Lower leg skin (tissue), 3 donors: ENCODE measurements around the gene FPR1.

Source experiments
- CTCF ChIP-seq, 3 donors: fragments of 450-650 bp; IDR thresholded peaks; one replicate each; pipeline ENCODE4 v1.5.1; 2016; ENCODE audit warnings: antibody characterized with exemption in 3 of 3, mild to moderate bottlenecking in 3 of 3, moderate library complexity in 2 of 3
- POLR2A ChIP-seq, 2 donors: fragments of 450-650 bp; IDR thresholded peaks; one replicate each; pipeline ENCODE4 v1.6.1; 2016 to 2017; ENCODE audit warnings: antibody characterized with exemption in 2 of 2, mild to moderate bottlenecking in 1 of 2, moderate library complexity in 1 of 2

- TF ChIP-seq CTCF (IDR thresholded peaks at IDR 0.05) (no peak), POLR2A (IDR thresholded peaks at IDR 0.05) (no peak)
Measured at GRCh38 chr19:51789061-51789795, 37.5 kb upstream of the FPR1 start.
